GM18511 (cell line): Measurements from ENCODE around the gene DLG2.

Experiments used
- ATAC-seq: cut with Tn5 transposase; IDR thresholded peaks from one replicate; pipeline ENCODE4 v1.9.1; 2021; ENCODE audit warnings: mild to moderate bottlenecking, moderate library complexity; ENCODE audit not compliant: unreplicated experiment

Gene DLG2

GRCh38 chr11:83572581-83573496, 2054.3 kb downstream of the DLG2 start:
- ATAC-seq = no peak

GRCh38 chr11:83571302-83571701, 2055.8 kb downstream of the DLG2 start:
- no peak for ATAC-seq

- ATAC-seq = no peak
Measured at GRCh38 chr11:83569134-83569805, 2057.9 kb downstream of the DLG2 start.

- no peak for ATAC-seq
Measured at GRCh38 chr11:83568516-83568915, 2058.6 kb downstream of the DLG2 start.

GRCh38 chr11:83566950-83567349, 2060.2 kb downstream of the DLG2 start:
- ATAC-seq = no peak

GRCh38 chr11:83564870-83565269, 2062.3 kb downstream of the DLG2 start:
- ATAC-seq = no peak

- ATAC-seq = no peak
Measured at GRCh38 chr11:83558281-83558680, 2068.9 kb downstream of the DLG2 start.

GRCh38 chr11:83557653-83558052, 2069.5 kb downstream of the DLG2 start:
- no peak for ATAC-seq

- ATAC-seq = no peak
Measured at GRCh38 chr11:83554876-83555275, 2072.3 kb downstream of the DLG2 start.

GRCh38 chr11:83549984-83550667, 2077.0 kb downstream of the DLG2 start:
- no peak for ATAC-seq

GRCh38 chr11:83546368-83546767, 2080.8 kb downstream of the DLG2 start:
- no peak for ATAC-seq

GRCh38 chr11:83545494-83546260, 2081.5 kb downstream of the DLG2 start:
- ATAC-seq = no peak

- no peak for ATAC-seq
Measured at GRCh38 chr11:83544846-83545245, 2082.3 kb downstream of the DLG2 start.

GRCh38 chr11:83543706-83544439, 2083.3 kb downstream of the DLG2 start:
- peak; percentile 72 for ATAC-seq

GRCh38 chr11:83542861-83543260, 2084.3 kb downstream of the DLG2 start:
- ATAC-seq = no peak

GRCh38 chr11:83540728-83541127, 2086.4 kb downstream of the DLG2 start:
- no peak for ATAC-seq

GRCh38 chr11:83540112-83540675, 2086.9 kb downstream of the DLG2 start:
- no peak for ATAC-seq

GRCh38 chr11:83538286-83538685, 2088.9 kb downstream of the DLG2 start:
- no peak for ATAC-seq

- no peak for ATAC-seq
Measured at GRCh38 chr11:83537131-83537610, 2090.0 kb downstream of the DLG2 start.

GRCh38 chr11:83533166-83533565, 2094.0 kb downstream of the DLG2 start:
- ATAC-seq = no peak
